Measurements from ENCODE around the gene TRPT1.

Gene TRPT1

GRCh38 chr11:64253043-64253442, 27.1 kb upstream of the TRPT1 start:
- Histone ChIP-seq H3K9me2 (replicated peaks; ENCODE audit: control insufficient read depth, low read length) (no peaks in the 10 kb centered on the region), H3K79me2 (ENCODE audit: control insufficient read depth, low read length) (peaks cover 15% of the 10 kb centered on the region), H3K27ac (ENCODE audit: low read depth, low read length) (no peak overlapping the region), H3K9me3 (ENCODE audit: control insufficient read depth, insufficient read depth, low read length) (no peaks in the 10 kb centered on the region), H3K27me3 (ENCODE audit: control insufficient read depth, low read length) (no peaks in the 10 kb centered on the region), H3K4me3 (ENCODE audit: low read length) (no peak overlapping the region; the same call in 1 of the 2 replicates), H3K36me3 (ENCODE audit: control insufficient read depth, low read length) (peaks cover 19% of the 10 kb centered on the region), H3K4me2 (ENCODE audit: low read length) (peak overlapping the region; percentile 97; the same call in 1 of the 2 replicates), H3K4me1 (ENCODE audit: control insufficient read depth, low read length) (peaks cover 30% of the 10 kb centered on the region), H3F3A (ENCODE audit: control insufficient read depth, insufficient read depth) (peaks cover 9% of the 10 kb centered on the region), H4K20me1 (ENCODE audit: control insufficient read depth, insufficient read depth, low read depth, low read length) (peaks cover 5% of the 10 kb centered on the region; the same call in 1 of the 2 replicates)
- TF ChIP-seq EZH2phosphoT487 (IDR thresholded peaks at IDR 0.05; ENCODE audit: borderline replicate concordance, low read length): no peak
- no peak for TF ChIP-seq CTCF (IDR thresholded peaks at IDR 0.05; ENCODE audit: low read depth, low read length, poor library complexity, severe bottlenecking)

GRCh38 chr11:64252003-64252872, 26.3 kb upstream of the TRPT1 start:
- H4K20me1 ChIP-seq (ENCODE audit: control insufficient read depth, insufficient read depth, low read depth, low read length): peaks cover 5% of the 10 kb centered on the region; the same call in 1 of the 2 replicates
- TF ChIP-seq EZH2phosphoT487 (IDR thresholded peaks at IDR 0.05; ENCODE audit: borderline replicate concordance, low read length) (no peak), CTCF (IDR thresholded peaks at IDR 0.05; ENCODE audit: low read depth, low read length, poor library complexity, severe bottlenecking) (peak; percentile 76)
- H3K27ac ChIP-seq (ENCODE audit: low read depth, low read length): peak overlapping the region; percentile 5; the same call in 1 of the 2 replicates
- no peaks in the 10 kb centered on the region for H3K9me3 ChIP-seq (ENCODE audit: control insufficient read depth, insufficient read depth, low read length)
- peaks cover 15% of the 10 kb centered on the region for H3K79me2 ChIP-seq (ENCODE audit: control insufficient read depth, low read length)
- peak overlapping the region; percentile 95 for H3K4me3 ChIP-seq (ENCODE audit: low read length)
- H3K4me2 ChIP-seq (ENCODE audit: low read length): peak overlapping the region; percentile 97
- peaks cover 16% of the 10 kb centered on the region for H3F3A ChIP-seq (ENCODE audit: control insufficient read depth, insufficient read depth)
- no peaks in the 10 kb centered on the region for H3K9me2 ChIP-seq (replicated peaks; ENCODE audit: control insufficient read depth, low read length)
- no peaks in the 10 kb centered on the region for H3K27me3 ChIP-seq (ENCODE audit: control insufficient read depth, low read length)
- peaks cover 19% of the 10 kb centered on the region for H3K36me3 ChIP-seq (ENCODE audit: control insufficient read depth, low read length)
- peaks cover 38% of the 10 kb centered on the region for H3K4me1 ChIP-seq (ENCODE audit: control insufficient read depth, low read length)

- H3K4me3 ChIP-seq (ENCODE audit: low read length): peak overlapping the region; percentile 95
- no peaks in the 10 kb centered on the region for H3K27me3 ChIP-seq (ENCODE audit: control insufficient read depth, low read length)
- TF ChIP-seq EZH2phosphoT487 (IDR thresholded peaks at IDR 0.05; ENCODE audit: borderline replicate concordance, low read length) (no peak), CTCF (IDR thresholded peaks at IDR 0.05; ENCODE audit: low read depth, low read length, poor library complexity, severe bottlenecking) (no peak)
- H4K20me1 ChIP-seq (ENCODE audit: control insufficient read depth, insufficient read depth, low read depth, low read length): peaks cover 5% of the 10 kb centered on the region; the same call in 1 of the 2 replicates
- H3K79me2 ChIP-seq (ENCODE audit: control insufficient read depth, low read length): peaks cover 15% of the 10 kb centered on the region
- H3K9me3 ChIP-seq (ENCODE audit: control insufficient read depth, insufficient read depth, low read length): no peaks in the 10 kb centered on the region
- H3K27ac ChIP-seq (ENCODE audit: low read depth, low read length): peak overlapping the region; percentile 5; the same call in 1 of the 2 replicates
- no peaks in the 10 kb centered on the region for H3K9me2 ChIP-seq (replicated peaks; ENCODE audit: control insufficient read depth, low read length)
- H3K4me2 ChIP-seq (ENCODE audit: low read length): peak overlapping the region; percentile 97
- peaks cover 42% of the 10 kb centered on the region for H3K4me1 ChIP-seq (ENCODE audit: control insufficient read depth, low read length)
- peaks cover 16% of the 10 kb centered on the region for H3F3A ChIP-seq (ENCODE audit: control insufficient read depth, insufficient read depth)
- H3K36me3 ChIP-seq (ENCODE audit: control insufficient read depth, low read length): peaks cover 18% of the 10 kb centered on the region
These were observed 25.7 kb upstream of the TRPT1 start for GRCh38 chr11:64251753-64252002.
